Endothelial cell of umbilical vein (primary cell): ENCODE data around the gene LLPH. TPM values are rescaled to one million over a fixed set of nuclear protein-coding genes. Genes with fewer than 3 reads are reported as not detected.

Source experiments
- BruUV-seq: library from RNA; stranded (reverse); fragments of 400-500 nt; replicated peaks from 2 replicates; lab custom pipeline; 2021; lab: Mats Ljungman, UMichigan
- CTCF ChIA-PET: fragments of 300-600, 350-600 bp; sonication (Branson Sonifier 250); formaldehyde crosslinking; loops from one replicate; lab custom pipeline; 2021; ENCODE audit warnings: antibody characterized with exemption, inconsistent platforms; lab: Charles Lee
- POLR2A ChIA-PET: fragments of 300-600, 350-600 bp; sonication (Branson Sonifier 250); formaldehyde crosslinking; loops from one replicate; lab custom pipeline; 2021; ENCODE audit warnings: antibody characterized with exemption, inconsistent platforms; lab: Charles Lee
- DNase-seq: peaks from one replicate; pipeline ENCODE4 v3.0.0-alpha.2; 2011; ENCODE audit warnings: low read depth, low spot score
- FAIRE-seq: peaks from 2 replicates; lab custom pipeline; 2011; peaks lifted over from hg19 to GRCh38; lab: Jason Lieb, UNC
- H2AFZ ChIP-seq: 2 replicates; pipeline ENCODE4 v1.6.0; 2012; ENCODE audit warnings: low read depth, low read length, control low read depth, inconsistent platforms
- H3K27ac ChIP-seq: 2 replicates; pipeline ENCODE4 v1.5.1; 2011; ENCODE audit warnings: low read depth, mild to moderate bottlenecking, control low read depth, low read length, moderate library complexity; ENCODE audit not compliant: insufficient read depth
- H3K27me3 ChIP-seq, 2 experiments: 2 replicates each; pipeline versions ENCODE4 v1.6.0 to v1.6.1; 2011; ENCODE audit warnings: low read length in 2 of 2, mixed read lengths in 1 of 2; ENCODE audit not compliant: control insufficient read depth in 2 of 2, insufficient read depth in 2 of 2
- H3K36me3 ChIP-seq, 2 experiments: 2 replicates in 1 of 2; 3 replicates in 1 of 2; pipeline ENCODE4 v1.5.1; 2011; ENCODE audit warnings: low read length in 2 of 2, mild to moderate bottlenecking in 1 of 2, moderate library complexity in 1 of 2; ENCODE audit not compliant: control insufficient read depth in 2 of 2, insufficient read depth in 2 of 2; ENCODE audit errors: extremely low read depth in 1 of 2
- H3K4me1 ChIP-seq: 3 replicates; pipeline ENCODE4 v1.5.1; 2011; ENCODE audit warnings: mild to moderate bottlenecking, low read length; ENCODE audit not compliant: control insufficient read depth, insufficient read depth; ENCODE audit errors: extremely low read depth
- H3K4me2 ChIP-seq: 2 replicates; pipeline ENCODE4 v1.6.1; 2011; ENCODE audit warnings: low read length, control low read depth, mixed read lengths; ENCODE audit not compliant: insufficient read depth
- H3K4me3 ChIP-seq, 3 experiments: fragments of 200-600 bp in 1 of 3; sonication (generic), shearing (Covaris generic) in 1 of 3; replicated peaks in 1 of 3; 2 replicates each; pipeline ENCODE4 v1.5.1; 2011 to 2016; ENCODE audit warnings: control low read depth in 3 of 3, low read length in 3 of 3, mild to moderate bottlenecking in 2 of 3, inconsistent platforms in 1 of 3, low read depth in 1 of 3, moderate library complexity in 1 of 3; ENCODE audit not compliant: insufficient read depth in 1 of 3
- H3K79me2 ChIP-seq: 2 replicates; pipeline ENCODE4 v1.6.0; 2012; ENCODE audit warnings: low read length, inconsistent platforms; ENCODE audit not compliant: control insufficient read depth, insufficient read depth
- H3K9ac ChIP-seq: replicated peaks from 2 replicates; pipeline ENCODE3; 2011; ENCODE audit warnings: low read length, control low read depth; ENCODE audit not compliant: insufficient read depth; ENCODE audit errors: extremely low read depth
- H3K9me1 ChIP-seq: replicated peaks from 3 replicates; pipeline ENCODE4 v1.6.0; 2011; ENCODE audit warnings: mild to moderate bottlenecking, low read length; ENCODE audit not compliant: control insufficient read depth, insufficient read depth; ENCODE audit errors: extremely low read depth
- H3K9me3 ChIP-seq: replicated peaks from 2 replicates; pipeline ENCODE4 v1.5.1; 2012; ENCODE audit warnings: low read length, inconsistent platforms; ENCODE audit not compliant: control insufficient read depth, insufficient read depth
- H4K20me1 ChIP-seq: replicated peaks from 2 replicates; pipeline ENCODE3; 2011; ENCODE audit warnings: mild to moderate bottlenecking, low read length; ENCODE audit not compliant: control insufficient read depth, insufficient read depth; ENCODE audit errors: extremely low read depth
- CTCF ChIP-seq, 2 donors: IDR thresholded peaks; 1 replicate in 1 of 2; 2 replicates in 1 of 2; pipeline ENCODE4 v1.5.1; 2011; ENCODE audit warnings: low read length in 2 of 2, mild to moderate bottlenecking in 2 of 2, moderate library complexity in 2 of 2, control low read depth in 1 of 2, inconsistent platforms in 1 of 2, low read depth in 1 of 2; ENCODE audit not compliant: insufficient read depth in 1 of 2; ENCODE audit errors: extremely low read depth in 1 of 2
- EZH2 ChIP-seq: IDR thresholded peaks from 2 replicates; pipeline ENCODE4 v1.6.1; 2012; ENCODE audit warnings: borderline replicate concordance, low read depth, mild to moderate bottlenecking, moderate library complexity, low read length, inconsistent platforms; ENCODE audit not compliant: severe bottlenecking
- FOS ChIP-seq: IDR thresholded peaks from 2 replicates; pipeline ENCODE4 v1.6.1; 2011; ENCODE audit warnings: mild to moderate bottlenecking, low read length, moderate library complexity, borderline replicate concordance; ENCODE audit not compliant: insufficient read depth
- GATA2 ChIP-seq: IDR thresholded peaks from 2 replicates; pipeline ENCODE4 v1.7.0; 2011; ENCODE audit warnings: low read depth, mild to moderate bottlenecking, moderate library complexity, mixed read lengths, low read length; ENCODE audit not compliant: insufficient read length, insufficient read depth
- JUN ChIP-seq: IDR thresholded peaks from 2 replicates; pipeline ENCODE4 v1.6.1; 2011; ENCODE audit warnings: borderline replicate concordance, low read depth; ENCODE audit not compliant: insufficient read length, insufficient read depth
- MAX ChIP-seq: IDR thresholded peaks from 2 replicates; pipeline ENCODE4 v1.6.1; 2011; ENCODE audit not compliant: insufficient read depth, insufficient read length
- MYC ChIP-seq: IDR thresholded peaks from one replicate; pipeline ENCODE4 v1.6.1; 2011; ENCODE audit warnings: mild to moderate bottlenecking, low read depth, low read length
- POLR2A ChIP-seq: IDR thresholded peaks from 2 replicates; pipeline ENCODE4 v1.6.1; 2012; ENCODE audit warnings: low read depth, mild to moderate bottlenecking, control low read depth, low read length
- POLR2AphosphoS5 ChIP-seq: IDR thresholded peaks from 2 replicates; pipeline ENCODE4 v1.6.1; 2012; ENCODE audit warnings: low read depth, mild to moderate bottlenecking, control low read depth, low read length, moderate library complexity; ENCODE audit not compliant: insufficient read depth
- dilution Hi-C: fragments of 300-500 bp; cut with MboI; formaldehyde crosslinking; loops from one replicate; pipeline ENCODE4 v1.15.0; 2019; ENCODE audit warnings: low sequenced_read_pairs; ENCODE audit not compliant: extremely low pct_ligation_motif_present
- intact Hi-C: fragments of 100-400 bp; cut with micrococcal nuclease; formaldehyde crosslinking; loops from one replicate; pipeline ENCODE4 v1.10.0; 2022
- polyA plus RNA-seq, 4 experiments: library from polyadenylated mRNA; depleted of rRNA in 3 of 4; stranded (reverse) in 3 of 4; unstranded in 1 of 4; fragments of >200 nt; gene quantifications; 2 replicates each; pipeline versions ENCODE4 v1.2.1 to v1.2.3, GENCODE V29; 2011 to 2012; ENCODE audit warnings: missing spikeins in 1 of 4
- total RNA-seq: library from RNA; stranded (reverse); gene quantifications from 2 replicates; pipeline ENCODE4 v1.2.3, GENCODE V29; 2021

Gene LLPH
- total and polyA plus RNA-seq, 2 donors (not counting 3 experiments of a cell fraction or from before 2014, with no cell fraction given), result 4.0 to 34.0 TPM

- Histone ChIP-seq H3K4me2 (no peak overlapping the region), H3K9ac (no peak overlapping the region), H3K27me3 (no peaks in the 10 kb centered on the region), H3K4me1 (no peaks in the 10 kb centered on the region), H3K4me3 (no peak overlapping the region), H2AFZ (no peak overlapping the region), H3K9me3 (no peaks in the 10 kb centered on the region), H3K9me1 (no peaks in the 10 kb centered on the region), H3K36me3 (no peaks in the 10 kb centered on the region), H4K20me1 (no peaks in the 10 kb centered on the region), H3K27ac (no peak overlapping the region), H3K79me2 (no peaks in the 10 kb centered on the region)
- intact Hi-C loops, result no loop called here
- TF ChIP-seq CTCF (IDR thresholded peaks at IDR 0.05; ENCODE audit: extremely low read depth in 1 of 2, insufficient read depth in 1 of 2, low read depth in 1 of 2, low read length in 2 of 2), result no peak
- no peak for TF ChIP-seq FOS
- TF ChIP-seq POLR2AphosphoS5, result no peak
- no peak for TF ChIP-seq EZH2
- TF ChIP-seq POLR2A, result no peak
- TF ChIP-seq JUN, result no peak
- TF ChIP-seq MAX, result no peak
- no peak for TF ChIP-seq GATA2
- no peak for TF ChIP-seq MYC
- no TSS peak for BruUV-seq
- no peak for FAIRE-seq
- POLR2A ChIA-PET, result no interaction called here
- CTCF ChIA-PET, result no interaction called here
- dilution Hi-C loops, result no loop called here
- no peak for DNase-seq
These were observed 15.4 kb downstream of the LLPH start for GRCh38 chr12:66115071-66115600.
